Omental fat pad (tissue), 4 donors: ENCODE results near the gene VAPB. TPM values are rescaled to one million over a fixed set of nuclear protein-coding genes. Genes with fewer than 3 reads are reported as not detected.

Experiments used
- ATAC-seq: fragments of 150-250 bp; one replicate; pipeline ENCODE4 v1.9.1; 2016; ENCODE audit warnings: mild to moderate bottlenecking, moderate library complexity; ENCODE audit not compliant: low FRiP score
- DNase-seq: peaks from one replicate; pipeline ENCODE4 v3.0.0-alpha.2; 2019; ENCODE audit warnings: low spot score
- CTCF ChIP-seq, 3 donors: fragments of 450-650 bp; IDR thresholded peaks; one replicate each; pipeline ENCODE4 v1.5.1; 2016 to 2017; ENCODE audit warnings: antibody characterized with exemption in 3 of 3, mild to moderate bottlenecking in 3 of 3, moderate library complexity in 2 of 3
- total RNA-seq, 4 donors: library from RNA; depleted of rRNA; stranded (reverse); fragments of >200 nt; gene quantifications; one replicate each; pipeline ENCODE4 v1.1.0, GENCODE V29; 2016

VAPB gene
- 10 to 100 TPM; 21.4 to 26.8 (median 23.6) TPM for total RNA-seq

GRCh38 chr20:58388882-58389323 lies at the start of gene VAPB:
VAPB (plus strand) TSS chr20:58389229; CDS start chr20:58389460, 231 bp downstream.
- ATAC-seq (peak; percentile 100), DNase-seq (peak; percentile 80)
- no peak for TF ChIP-seq CTCF (IDR thresholded peaks at IDR 0.05)

GRCh38 chr20:58339741-58340140 lies 49.3 kb upstream of the VAPB start:
- no peak for TF ChIP-seq CTCF (IDR thresholded peaks at IDR 0.05)
- ATAC-seq (no peak), DNase-seq (no peak)

- ATAC-seq (no peak), DNase-seq (no peak)
- no peak for TF ChIP-seq CTCF (IDR thresholded peaks at IDR 0.05)
Measured at GRCh38 chr20:58340151-58340550, 48.9 kb upstream of the VAPB start.

GRCh38 chr20:58340853-58341252 lies 48.2 kb upstream of the VAPB start:
- ATAC-seq (no peak), DNase-seq (no peak)
- no peak for TF ChIP-seq CTCF (IDR thresholded peaks at IDR 0.05)

GRCh38 chr20:58342104-58342945 lies 46.7 kb upstream of the VAPB start:
- TF ChIP-seq CTCF (IDR thresholded peaks at IDR 0.05), result no peak
- no peak for DNase-seq
- ATAC-seq, result no peak

- TF ChIP-seq CTCF (IDR thresholded peaks at IDR 0.05), result no peak
- no peak for DNase-seq
- no peak for ATAC-seq
Measured at GRCh38 chr20:58344741-58345140, 44.3 kb upstream of the VAPB start.

- DNase-seq, result no peak
- ATAC-seq, result peak; percentile 67
- TF ChIP-seq CTCF (IDR thresholded peaks at IDR 0.05), result no peak
Measured at GRCh38 chr20:58349570-58349969, 39.5 kb upstream of the VAPB start.
